Measurements from ENCODE around the gene DGKI.

The DGKI gene

GRCh38 chr7:137682596-137682995, 164.2 kb downstream of the DGKI start:
- DNase-seq = no peak

- no peak for DNase-seq
Observed at GRCh38 chr7:137681657-137682562, 164.9 kb downstream of the DGKI start.

- DNase-seq = no peak
Observed at GRCh38 chr7:137674551-137675409, 172.0 kb downstream of the DGKI start.

GRCh38 chr7:137674048-137674447, 172.7 kb downstream of the DGKI start:
- no peak for DNase-seq

GRCh38 chr7:137671920-137672319, 174.9 kb downstream of the DGKI start:
- no peak for DNase-seq

- DNase-seq = no peak
Observed at GRCh38 chr7:137670222-137671064, 176.3 kb downstream of the DGKI start.

- no peak for DNase-seq
Observed at GRCh38 chr7:137669706-137670105, 177.1 kb downstream of the DGKI start.

GRCh38 chr7:137668404-137668803, 178.4 kb downstream of the DGKI start:
- no peak for DNase-seq

GRCh38 chr7:137667633-137668387, 179.0 kb downstream of the DGKI start:
- DNase-seq = no peak

GRCh38 chr7:137664846-137665245, 181.9 kb downstream of the DGKI start:
- no peak for DNase-seq

- DNase-seq = no peak
Observed at GRCh38 chr7:137661634-137662033, 185.1 kb downstream of the DGKI start.

- DNase-seq = no peak
Observed at GRCh38 chr7:137658190-137658900, 188.4 kb downstream of the DGKI start.

GRCh38 chr7:137657476-137658189, 189.1 kb downstream of the DGKI start:
- DNase-seq = no peak

- DNase-seq = no peak
Observed at GRCh38 chr7:137656850-137657232, 189.9 kb downstream of the DGKI start.

- peak; percentile 71 for DNase-seq
Observed at GRCh38 chr7:137656227-137656849, 190.4 kb downstream of the DGKI start.

GRCh38 chr7:137655804-137656203, 191.0 kb downstream of the DGKI start:
- DNase-seq = no peak

GRCh38 chr7:137652721-137653120, 194.1 kb downstream of the DGKI start:
- DNase-seq = no peak

GRCh38 chr7:137647905-137648565, 198.7 kb downstream of the DGKI start:
- no peak for DNase-seq

- DNase-seq = no peak
Observed at GRCh38 chr7:137642472-137642871, 204.3 kb downstream of the DGKI start.

GRCh38 chr7:137642031-137642430, 204.7 kb downstream of the DGKI start:
- DNase-seq = no peak
